ENCODE data around the gene KAT2B. TPM values are rescaled to one million over a fixed set of nuclear protein-coding genes. Genes with fewer than 3 reads are reported as not detected.

Gene KAT2B
- polyA plus RNA-seq, 1 of the 3 experiments (the other 2 are of a cell fraction), result 2.1 TPM

- Histone ChIP-seq H2AFZ (ENCODE audit: low read depth) (no peak overlapping the region), H3K9me2 (no peaks in the 10 kb centered on the region), H3K79me2 (ENCODE audit: insufficient read depth) (no peaks in the 10 kb centered on the region), H3K9me3 (no peaks in the 10 kb centered on the region), H3K4me1 (ENCODE audit: control insufficient read depth in 1 of 2, insufficient read depth in 2 of 2, low read depth in 1 of 2, low read length in 1 of 2) (peaks cover 0 to 9% of the 10 kb centered on the region in 2 experiments; a peak in 2 of 4 replicates), H3K27ac (ENCODE audit: low read depth in 2 of 2, low read length in 1 of 2) (no peak overlapping the region), H3K4me2 (no peak overlapping the region), H3K36me3 (replicated peaks in 1 of 2; ENCODE audit: control insufficient read depth in 1 of 2, insufficient read depth in 2 of 2, low read length in 1 of 2) (no peaks in the 10 kb centered on the region), H3K27me3 (ENCODE audit: insufficient read depth) (no peaks in the 10 kb centered on the region), H4K20me1 (ENCODE audit: insufficient read depth) (no peaks in the 10 kb centered on the region), H3K9ac (no peak overlapping the region), H3F3A (replicated peaks; ENCODE audit: insufficient read depth) (no peaks in the 10 kb centered on the region), H3K4me3 (ENCODE audit: low read depth in 2 of 2, low read length in 1 of 2) (no peak overlapping the region)
- ChIA-PET CTCF (interaction anchor here (0.9 kb wide), 1 partner anchor 51 kb away, joined by 3 read pairs; no protein-coding TSS in a partner anchor), POLR2A (no interaction called here)
- 94% methylated on average over 2 of the region's 2 CpGs for WGBS (ENCODE audit: low lambda C conversion rate)
- DNase-seq, result no peak
- TF ChIP-seq NRF1 (IDR thresholded peaks at IDR 0.05; ENCODE audit: low read depth, low read length), result no peak
- TF ChIP-seq GABPA (IDR thresholded peaks at IDR 0.05; ENCODE audit: low read depth), result no peak
- TF ChIP-seq TEAD4 (IDR thresholded peaks at IDR 0.05; ENCODE audit: borderline replicate concordance, insufficient read depth), result no peak
- no peak for TF ChIP-seq ELF1 (IDR thresholded peaks at IDR 0.05)
Observed at GRCh38 chr3:20141316-20141715, 101.1 kb downstream of the KAT2B start.

GRCh38 chr3:20141851-20142250 lies 101.6 kb downstream of the KAT2B start:
- Histone ChIP-seq H3K9me3 (no peaks in the 10 kb centered on the region), H3K9ac (no peak overlapping the region), H3F3A (replicated peaks; ENCODE audit: insufficient read depth) (no peaks in the 10 kb centered on the region), H3K4me3 (ENCODE audit: low read depth in 2 of 2, low read length in 1 of 2) (no peak overlapping the region), H3K4me1 (ENCODE audit: control insufficient read depth in 1 of 2, insufficient read depth in 2 of 2, low read depth in 1 of 2, low read length in 1 of 2) (peaks cover 0 to 10% of the 10 kb centered on the region in 2 experiments; a peak in 2 of 4 replicates), H3K9me2 (no peaks in the 10 kb centered on the region), H4K20me1 (ENCODE audit: insufficient read depth) (no peaks in the 10 kb centered on the region), H2AFZ (ENCODE audit: low read depth) (no peak overlapping the region), H3K27ac (ENCODE audit: low read depth in 2 of 2, low read length in 1 of 2) (peak overlapping the region in 1 of 2 experiments; percentile 48; a peak in 1 of 4 replicates), H3K27me3 (ENCODE audit: insufficient read depth) (no peaks in the 10 kb centered on the region), H3K4me2 (no peak overlapping the region), H3K79me2 (ENCODE audit: insufficient read depth) (no peaks in the 10 kb centered on the region), H3K36me3 (replicated peaks in 1 of 2; ENCODE audit: control insufficient read depth in 1 of 2, insufficient read depth in 2 of 2, low read length in 1 of 2) (no peaks in the 10 kb centered on the region)
- ChIA-PET POLR2A (no interaction called here), CTCF (interaction anchor here (0.9 kb wide), 1 partner anchor 52 kb away, joined by 3 read pairs; no protein-coding TSS in a partner anchor)
- 52% methylated on average over 7 of the region's 7 CpGs for WGBS (ENCODE audit: low lambda C conversion rate)
- DNase-seq, result peak; percentile 46
- TF ChIP-seq CHD2 (IDR thresholded peaks at IDR 0.05; ENCODE audit: low read length, partially characterized antibody) (peak; percentile 18), RAD21 (IDR thresholded peaks at IDR 0.05; ENCODE audit: low read length) (peak; percentile 14; the same call in 1 of the 2 replicates), POLR2AphosphoS5 (IDR thresholded peaks at IDR 0.05; ENCODE audit: low read depth, low read length) (no peak), EP300 (IDR thresholded peaks at IDR 0.05; ENCODE audit: borderline replicate concordance in 1 of 2, low read depth in 1 of 2, low read length in 1 of 2) (0 out of 4 replicates have a peak, but pooled peaks of 1 of the 2 experiments have one; percentile 27)

- over 99% methylated on average over 4 of the region's 4 CpGs for WGBS (ENCODE audit: low lambda C conversion rate)
- H3K9ac ChIP-seq, result no peak overlapping the region
Observed at GRCh38 chr3:20142517-20142916, 102.3 kb downstream of the KAT2B start.

More at GRCh38 chr3:20142517-20142916, 102.3 kb downstream of the KAT2B start:
- H3K79me2 ChIP-seq (ENCODE audit: insufficient read depth), result no peaks in the 10 kb centered on the region
- no peaks in the 10 kb centered on the region for H3K36me3 ChIP-seq (replicated peaks in 1 of 2; ENCODE audit: control insufficient read depth in 1 of 2, insufficient read depth in 2 of 2, low read length in 1 of 2)
- no peak for TF ChIP-seq EP300 (IDR thresholded peaks at IDR 0.05; ENCODE audit: borderline replicate concordance in 1 of 2, low read depth in 1 of 2, low read length in 1 of 2)
- no peaks in the 10 kb centered on the region for H3K9me3 ChIP-seq
- H3K27me3 ChIP-seq (ENCODE audit: insufficient read depth), result no peaks in the 10 kb centered on the region
- peaks cover 0 to 11% of the 10 kb centered on the region in 2 experiments; a peak in 2 of 4 replicates for H3K4me1 ChIP-seq (ENCODE audit: control insufficient read depth in 1 of 2, insufficient read depth in 2 of 2, low read depth in 1 of 2, low read length in 1 of 2)
- DNase-seq, result no peak
- POLR2A ChIA-PET, result no interaction called here
- no peaks in the 10 kb centered on the region for H3F3A ChIP-seq (replicated peaks; ENCODE audit: insufficient read depth)
- no peaks in the 10 kb centered on the region for H4K20me1 ChIP-seq (ENCODE audit: insufficient read depth)
- H3K27ac ChIP-seq (ENCODE audit: low read depth in 2 of 2, low read length in 1 of 2), result no peak overlapping the region
- H3K4me3 ChIP-seq (ENCODE audit: low read depth in 2 of 2, low read length in 1 of 2), result no peak overlapping the region
- H3K9me2 ChIP-seq, result no peaks in the 10 kb centered on the region
- H2AFZ ChIP-seq (ENCODE audit: low read depth), result no peak overlapping the region
- H3K4me2 ChIP-seq, result no peak overlapping the region
- CTCF ChIA-PET, result no interaction called here

Measured in SK-N-SH (cell line).